Sigmoid colon (tissue), 4 donors: ENCODE results near the gene FUT7.

Experiments
- EP300 ChIP-seq, 4 donors: sonication (generic); formaldehyde crosslinking; IDR thresholded peaks; one replicate each; pipeline ENCODE4 v1.6.1; 2017; ENCODE audit warnings: antibody characterized with exemption in 4 of 4
- POLR2AphosphoS5 ChIP-seq, 4 donors: sonication (generic); formaldehyde crosslinking; IDR thresholded peaks; one replicate each; pipeline ENCODE4 v1.6.1; 2017; ENCODE audit warnings: antibody characterized with exemption in 4 of 4
- TF ChIP-seq, protein P1 (sequence below), 4 experiments: fragments of 450-650 bp in 3 of 4; fragments of 200-600 bp in 1 of 4; IDR thresholded peaks; one replicate each; pipeline ENCODE4 v1.5.1; 2016 to 2019; ENCODE audit warnings: antibody characterized with exemption in 4 of 4, mild to moderate bottlenecking in 3 of 4, moderate library complexity in 2 of 4

DNA sequence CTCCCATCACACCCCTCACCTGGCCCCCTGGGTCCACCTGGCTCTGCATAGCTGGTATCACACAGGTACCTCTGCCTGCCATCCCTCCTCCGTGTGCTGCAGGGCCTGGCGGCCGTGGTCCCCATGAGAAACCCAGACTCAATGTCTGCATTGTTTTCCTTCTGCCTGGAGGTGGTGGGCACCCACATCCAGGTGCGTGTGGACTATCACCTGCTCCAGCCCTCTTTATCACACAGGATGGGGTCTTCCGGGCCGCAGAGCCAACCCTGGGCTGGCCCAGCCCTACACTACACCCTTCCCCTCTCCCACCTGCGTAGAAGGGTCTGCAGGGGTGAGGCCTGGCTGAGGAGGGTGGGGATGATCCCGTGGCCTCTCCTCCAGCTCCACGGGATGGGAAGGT is 7.0 kb upstream of the FUT7 start:
- TF ChIP-seq, protein P1, sequence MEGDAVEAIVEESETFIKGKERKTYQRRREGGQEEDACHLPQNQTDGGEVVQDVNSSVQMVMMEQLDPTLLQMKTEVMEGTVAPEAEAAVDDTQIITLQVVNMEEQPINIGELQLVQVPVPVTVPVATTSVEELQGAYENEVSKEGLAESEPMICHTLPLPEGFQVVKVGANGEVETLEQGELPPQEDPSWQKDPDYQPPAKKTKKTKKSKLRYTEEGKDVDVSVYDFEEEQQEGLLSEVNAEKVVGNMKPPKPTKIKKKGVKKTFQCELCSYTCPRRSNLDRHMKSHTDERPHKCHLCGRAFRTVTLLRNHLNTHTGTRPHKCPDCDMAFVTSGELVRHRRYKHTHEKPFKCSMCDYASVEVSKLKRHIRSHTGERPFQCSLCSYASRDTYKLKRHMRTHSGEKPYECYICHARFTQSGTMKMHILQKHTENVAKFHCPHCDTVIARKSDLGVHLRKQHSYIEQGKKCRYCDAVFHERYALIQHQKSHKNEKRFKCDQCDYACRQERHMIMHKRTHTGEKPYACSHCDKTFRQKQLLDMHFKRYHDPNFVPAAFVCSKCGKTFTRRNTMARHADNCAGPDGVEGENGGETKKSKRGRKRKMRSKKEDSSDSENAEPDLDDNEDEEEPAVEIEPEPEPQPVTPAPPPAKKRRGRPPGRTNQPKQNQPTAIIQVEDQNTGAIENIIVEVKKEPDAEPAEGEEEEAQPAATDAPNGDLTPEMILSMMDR (IDR thresholded peaks at IDR 0.05) = no peak
- TF ChIP-seq EP300 (IDR thresholded peaks at IDR 0.05) (no peak), POLR2AphosphoS5 (IDR thresholded peaks at IDR 0.05) (no peak)
